ENCODE measurements around the gene ZNF516. TPM values are rescaled to one million over a fixed set of nuclear protein-coding genes. Genes with fewer than 3 reads are reported as not detected.

ZNF516 gene
- total RNA-seq, 1 donor from 2014 or later: 26.1 TPM

GRCh38 chr18:76395609-76396008 lies 99.4 kb downstream of the ZNF516 start:
- no peaks in the 10 kb centered on the region for H3K9me3 Mint-ChIP-seq (ENCODE audit: low read depth)
- peaks cover 6% of the 10 kb centered on the region for H3K4me1 Mint-ChIP-seq (ENCODE audit: low read depth)
- H3K27ac Mint-ChIP-seq (ENCODE audit: unreplicated experiment): no peak overlapping the region
- no peak for TF ChIP-seq CTCF (IDR thresholded peaks at IDR 0.05)
- H3K27me3 Mint-ChIP-seq (ENCODE audit: low read depth): no peaks in the 10 kb centered on the region
- H3K4me3 Mint-ChIP-seq (ENCODE audit: unreplicated experiment): no peak overlapping the region
- H3K36me3 Mint-ChIP-seq (ENCODE audit: low read depth): no peaks in the 10 kb centered on the region
- no peak for DNase-seq (ENCODE audit: low spot score)

- Mint-ChIP-seq H3K9me3 (ENCODE audit: low read depth) (no peaks in the 10 kb centered on the region), H3K36me3 (ENCODE audit: low read depth) (no peaks in the 10 kb centered on the region), H3K4me1 (ENCODE audit: low read depth) (peaks cover 8% of the 10 kb centered on the region), H3K27ac (ENCODE audit: unreplicated experiment) (no peak overlapping the region), H3K27me3 (ENCODE audit: low read depth) (no peaks in the 10 kb centered on the region), H3K4me3 (ENCODE audit: unreplicated experiment) (no peak overlapping the region)
- DNase-seq (ENCODE audit: low spot score): no peak
- TF ChIP-seq CTCF (IDR thresholded peaks at IDR 0.05): no peak
Measured at GRCh38 chr18:76394780-76395476, 100.1 kb downstream of the ZNF516 start.

GRCh38 chr18:76392349-76392748 lies 102.7 kb downstream of the ZNF516 start:
- no peaks in the 10 kb centered on the region for H3K27me3 Mint-ChIP-seq (ENCODE audit: low read depth)
- no peaks in the 10 kb centered on the region for H3K36me3 Mint-ChIP-seq (ENCODE audit: low read depth)
- H3K9me3 Mint-ChIP-seq (ENCODE audit: low read depth): no peaks in the 10 kb centered on the region
- peaks cover 11% of the 10 kb centered on the region for H3K4me1 Mint-ChIP-seq (ENCODE audit: low read depth)
- no peak for DNase-seq (ENCODE audit: low spot score)
- H3K4me3 Mint-ChIP-seq (ENCODE audit: unreplicated experiment): no peak overlapping the region
- no peak for TF ChIP-seq CTCF (IDR thresholded peaks at IDR 0.05)
- H3K27ac Mint-ChIP-seq (ENCODE audit: unreplicated experiment): no peak overlapping the region

- Mint-ChIP-seq H3K27ac (ENCODE audit: unreplicated experiment) (no peak overlapping the region), H3K9me3 (ENCODE audit: low read depth) (no peaks in the 10 kb centered on the region), H3K4me3 (ENCODE audit: unreplicated experiment) (no peak overlapping the region), H3K36me3 (ENCODE audit: low read depth) (no peaks in the 10 kb centered on the region), H3K4me1 (ENCODE audit: low read depth) (peaks cover 11% of the 10 kb centered on the region), H3K27me3 (ENCODE audit: low read depth) (no peaks in the 10 kb centered on the region)
- no peak for TF ChIP-seq CTCF (IDR thresholded peaks at IDR 0.05)
- no peak for DNase-seq (ENCODE audit: low spot score)
Measured at GRCh38 chr18:76391746-76392145, 103.3 kb downstream of the ZNF516 start.

- Mint-ChIP-seq H3K9me3 (ENCODE audit: low read depth) (no peaks in the 10 kb centered on the region), H3K36me3 (ENCODE audit: low read depth) (no peaks in the 10 kb centered on the region), H3K27ac (ENCODE audit: unreplicated experiment) (no peak overlapping the region), H3K4me3 (ENCODE audit: unreplicated experiment) (no peak overlapping the region), H3K27me3 (ENCODE audit: low read depth) (no peaks in the 10 kb centered on the region), H3K4me1 (ENCODE audit: low read depth) (peaks cover 11% of the 10 kb centered on the region)
- TF ChIP-seq CTCF (IDR thresholded peaks at IDR 0.05): no peak
- DNase-seq (ENCODE audit: low spot score): no peak
Measured at GRCh38 chr18:76391038-76391437, 104.0 kb downstream of the ZNF516 start.

All from chondrocyte (in vitro differentiated cells).